HFFc6 (cell line): ENCODE measurements around the gene RFXAP. TPM values are rescaled to one million over a fixed set of nuclear protein-coding genes. Genes with fewer than 3 reads are reported as not detected.

Source experiments
- DNase-seq: peaks from one replicate; pipeline ENCODE4 v3.0.0-alpha.2; 2018
- H3K27ac Mint-ChIP-seq: 2 replicates; pipeline ENCODE4 v1.8.0; 2020; ENCODE audit warnings: mild to moderate bottlenecking, mixed read lengths
- H3K27me3 Mint-ChIP-seq: 2 replicates; pipeline ENCODE4 v1.8.0; 2021; ENCODE audit warnings: mild to moderate bottlenecking, moderate library complexity, mixed read lengths; ENCODE audit not compliant: insufficient read depth
- H3K36me3 Mint-ChIP-seq: 2 replicates; pipeline ENCODE4 v1.8.0; 2021; ENCODE audit warnings: low read depth, mixed read lengths
- H3K4me1 Mint-ChIP-seq: 2 replicates; pipeline ENCODE4 v1.8.0; 2020; ENCODE audit warnings: low read depth, mixed read lengths
- H3K4me3 Mint-ChIP-seq: 2 replicates; pipeline ENCODE4 v1.8.0; 2020; ENCODE audit warnings: mild to moderate bottlenecking, moderate library complexity, mixed read lengths
- H3K9me3 Mint-ChIP-seq: 2 replicates; pipeline ENCODE4 v1.8.0; 2020; ENCODE audit warnings: mild to moderate bottlenecking, mixed read lengths
- CTCF ChIP-seq: fragments of 200-600 bp; sonication (generic); IDR thresholded peaks from 2 replicates; pipeline ENCODE4 v1.5.0; 2021; ENCODE audit warnings: antibody characterized with exemption, mild to moderate bottlenecking
- total RNA-seq, 6 experiments: library from RNA; stranded (reverse); fragmentation: NEBNext Ultra II Directional; extraction: Animal tissue kit (Norgen Biotek cat#: 25700); gene quantifications; 2 replicates in 1 of 6; 3 replicates in 5 of 6; pipeline ENCODE4 v1.2.3, GENCODE V29; 2021

The RFXAP gene
- total RNA-seq, 6 experiments from 2014 or later: 3.4 to 4.6 (median 3.9) TPM

- Mint-ChIP-seq H3K9me3 (no peaks in the 10 kb centered on the region), H3K4me3 (peak overlapping the region; percentile 93), H3K27me3 (peaks cover 11% of the 10 kb centered on the region), H3K36me3 (no peaks in the 10 kb centered on the region), H3K4me1 (peaks cover 35% of the 10 kb centered on the region), H3K27ac (peak overlapping the region; percentile 77; the same call in 1 of the 2 replicates)
- TF ChIP-seq CTCF: peak; percentile 17; the same call in 1 of the 2 replicates
- DNase-seq: no peak
Observed at GRCh38 chr13:36817996-36818803, 822 bp upstream of the RFXAP start.

- Mint-ChIP-seq H3K27ac (peak overlapping the region; percentile 77), H3K9me3 (no peaks in the 10 kb centered on the region), H3K4me3 (peak overlapping the region; percentile 93), H3K27me3 (peaks cover 3% of the 10 kb centered on the region; the same call in 1 of the 2 replicates), H3K4me1 (peaks cover 50% of the 10 kb centered on the region), H3K36me3 (no peaks in the 10 kb centered on the region)
- DNase-seq: no peak
- TF ChIP-seq CTCF: no peak
Observed at GRCh38 chr13:36819739-36820090, 693 bp downstream of the RFXAP start.

GRCh38 chr13:36820222-36820621 lies 1.2 kb downstream of the RFXAP start:
- no peak for DNase-seq
- peaks cover 55% of the 10 kb centered on the region for H3K4me1 Mint-ChIP-seq
- no peak for TF ChIP-seq CTCF
- no peaks in the 10 kb centered on the region for H3K9me3 Mint-ChIP-seq
- peak overlapping the region; percentile 77; the same call in 1 of the 2 replicates for H3K27ac Mint-ChIP-seq
- H3K36me3 Mint-ChIP-seq: no peaks in the 10 kb centered on the region
- H3K4me3 Mint-ChIP-seq: peak overlapping the region; percentile 93
- H3K27me3 Mint-ChIP-seq: peaks cover 2% of the 10 kb centered on the region; the same call in 1 of the 2 replicates

- H3K4me3 Mint-ChIP-seq: peak overlapping the region; percentile 38; the same call in 1 of the 2 replicates
- no peaks in the 10 kb centered on the region for H3K9me3 Mint-ChIP-seq
- H3K36me3 Mint-ChIP-seq: no peaks in the 10 kb centered on the region
- TF ChIP-seq CTCF: no peak
- peaks cover 2% of the 10 kb centered on the region; the same call in 1 of the 2 replicates for H3K27me3 Mint-ChIP-seq
- peaks cover 58% of the 10 kb centered on the region for H3K4me1 Mint-ChIP-seq
- DNase-seq: no peak
- peak overlapping the region; percentile 18; the same call in 1 of the 2 replicates for H3K27ac Mint-ChIP-seq
Observed at GRCh38 chr13:36822785-36823184, 3.8 kb downstream of the RFXAP start.

- no peak for TF ChIP-seq CTCF
- no peak overlapping the region for H3K4me3 Mint-ChIP-seq
- peaks cover 14% of the 10 kb centered on the region for H3K4me1 Mint-ChIP-seq
- H3K27me3 Mint-ChIP-seq: no peaks in the 10 kb centered on the region
- no peak overlapping the region for H3K27ac Mint-ChIP-seq
- no peaks in the 10 kb centered on the region for H3K36me3 Mint-ChIP-seq
- no peaks in the 10 kb centered on the region for H3K9me3 Mint-ChIP-seq
- no peak for DNase-seq
Observed at GRCh38 chr13:36829753-36830152, 10.7 kb downstream of the RFXAP start.
